Right cardiac atrium (tissue), 5 donors: ENCODE data around the gene RAD9A. TPM values are rescaled to one million over a fixed set of nuclear protein-coding genes. Genes with fewer than 3 reads are reported as not detected.

Source experiments
- polyA plus RNA-seq: library from polyadenylated mRNA; stranded (reverse); fragments of 200-250 nt; gene quantifications from one replicate; pipeline ENCODE4 v1.2.3, GENCODE V29; 2013
- total RNA-seq, 4 donors: library from RNA; stranded (reverse); fragmentation: NEBNext Ultra II Directional; extraction: Animal tissue kit (Norgen Biotek cat#: 25700); gene quantifications; one replicate each; pipeline ENCODE4 v1.2.1, GENCODE V29; 2021
- donor health status: healthy with polysubstance abuse.
- donor health status: DM: no; HTN: yes; CAD: no.
- donor health status: DM: no; HTN: no; CAD: no.
- donor health status: DM: no; HTN: yes; CAD: no; lungs with severe emphysema.
- donor health status: DM: yes; HTN: yes; CAD: no.

The RAD9A gene
- total and polyA plus RNA-seq, 5 donors, result 7.3 to 11.7 (median 9.1) TPM

Other genes starting within 250 kb of the RAD9A start
- gene GRK2, start 125.5 kb upstream of the RAD9A start, total RNA-seq, result 10 to 100 TPM; 50.4 to 56.5 (median 52.5) TPM
- 56.6 TPM for gene GRK2, start 125.5 kb upstream of the RAD9A start, polyA plus RNA-seq
- gene ANKRD13D, start 102.7 kb upstream of the RAD9A start, total RNA-seq, result 10 to 100 TPM; 20.0 to 25.3 (median 22.8) TPM
- gene ANKRD13D, start 102.7 kb upstream of the RAD9A start, polyA plus RNA-seq, result 18.0 TPM
- 10 to 100 TPM; 23.9 to 25.9 (median 25.1) TPM for gene SSH3, start 88.5 kb upstream of the RAD9A start, total RNA-seq
- gene SSH3, start 88.5 kb upstream of the RAD9A start, polyA plus RNA-seq, result 14.9 TPM
- 10 to 100 TPM; 53.8 to 86.6 (median 65.3) TPM for gene POLD4, start 38.4 kb upstream of the RAD9A start, total RNA-seq
- gene POLD4, start 38.4 kb upstream of the RAD9A start, polyA plus RNA-seq, result 124 TPM
- 1 to 10 TPM; 2.9 to 6.1 (median 3.0) TPM for gene CLCF1, start 18.4 kb upstream of the RAD9A start, total RNA-seq
- 3.7 TPM for gene CLCF1, start 18.4 kb upstream of the RAD9A start, polyA plus RNA-seq
- 10 to 100 TPM; 73.1 to 93.4 (median 79.1) TPM for gene PPP1CA, start 9.9 kb downstream of the RAD9A start, total RNA-seq
- gene PPP1CA, start 9.9 kb downstream of the RAD9A start, polyA plus RNA-seq, result 79.4 TPM
- 1 to 10 TPM in 3 of 4 donors, under 1 TPM in 1; 0.67 to 2.7 (median 1.8) TPM for gene TBC1D10C, start 12.1 kb downstream of the RAD9A start, total RNA-seq
- gene TBC1D10C, start 12.1 kb downstream of the RAD9A start, polyA plus RNA-seq, result 0.86 TPM
- gene CARNS1, start 23.7 kb downstream of the RAD9A start, total RNA-seq, result 10 to 100 TPM in 2 of 4 donors, 1 to 10 TPM in 2; 5.1 to 23.6 (median 9.3) TPM
- 5.2 TPM for gene CARNS1, start 23.7 kb downstream of the RAD9A start, polyA plus RNA-seq
- 10 to 100 TPM; 29.0 to 31.3 (median 29.5) TPM for gene RPS6KB2, start 36.5 kb downstream of the RAD9A start, total RNA-seq
- gene RPS6KB2, start 36.5 kb downstream of the RAD9A start, polyA plus RNA-seq, result 39.6 TPM
- 1 to 10 TPM; 1.2 to 3.4 (median 1.9) TPM for gene PTPRCAP, start 45.7 kb downstream of the RAD9A start, total RNA-seq
- gene PTPRCAP, start 45.7 kb downstream of the RAD9A start, polyA plus RNA-seq, result 1.6 TPM
- 10 to 100 TPM; 23.5 to 38.2 (median 29.6) TPM for gene CORO1B, start 51.5 kb downstream of the RAD9A start, total RNA-seq
- 20.8 TPM for gene CORO1B, start 51.5 kb downstream of the RAD9A start, polyA plus RNA-seq
- not detected for gene GPR152, start 60.7 kb downstream of the RAD9A start, total RNA-seq
- not detected for gene GPR152, start 60.7 kb downstream of the RAD9A start, polyA plus RNA-seq
- gene CABP4, start 63.4 kb downstream of the RAD9A start, total RNA-seq, result 1 to 10 TPM; 1.1 to 1.8 (median 1.5) TPM
- 0.81 TPM for gene CABP4, start 63.4 kb downstream of the RAD9A start, polyA plus RNA-seq
- gene TMEM134, start 77.3 kb downstream of the RAD9A start, total RNA-seq, result 10 to 100 TPM; 61.7 to 78.2 (median 65.4) TPM
- 82.3 TPM for gene TMEM134, start 77.3 kb downstream of the RAD9A start, polyA plus RNA-seq
- gene AIP, start 91.0 kb downstream of the RAD9A start, total RNA-seq, result 10 to 100 TPM; 50.8 to 64.5 (median 64.2) TPM
- gene AIP, start 91.0 kb downstream of the RAD9A start, polyA plus RNA-seq, result 74.2 TPM
- 10 to 100 TPM; 19.4 to 26.3 (median 24.1) TPM for gene PITPNM1, start 113.4 kb downstream of the RAD9A start, total RNA-seq
- gene PITPNM1, start 113.4 kb downstream of the RAD9A start, polyA plus RNA-seq, result 13.7 TPM
- 10 to 100 TPM; 31.5 to 52.7 (median 49.9) TPM for gene CDK2AP2, start 116.2 kb downstream of the RAD9A start, total RNA-seq
- gene CDK2AP2, start 116.2 kb downstream of the RAD9A start, polyA plus RNA-seq, result 65.2 TPM
- gene CABP2, start 131.5 kb downstream of the RAD9A start, total RNA-seq, result not detected
- not detected for gene CABP2, start 131.5 kb downstream of the RAD9A start, polyA plus RNA-seq
- 100 to 1,000 TPM; 323 to 411 (median 377) TPM for gene GSTP1, start 191.8 kb downstream of the RAD9A start, total RNA-seq
- gene GSTP1, start 191.8 kb downstream of the RAD9A start, polyA plus RNA-seq, result 501 TPM
- 100 to 1,000 TPM; 375 to 462 (median 435) TPM for gene NDUFV1, start 214.9 kb downstream of the RAD9A start, total RNA-seq
- gene NDUFV1, start 214.9 kb downstream of the RAD9A start, polyA plus RNA-seq, result 380 TPM
- 100 to 1,000 TPM in 1 of 4 donors, 10 to 100 TPM in 3; 45.6 to 105 (median 79.6) TPM for gene NUDT8, start 238.0 kb downstream of the RAD9A start, total RNA-seq
- gene NUDT8, start 238.0 kb downstream of the RAD9A start, polyA plus RNA-seq, result 121 TPM
- gene TBX10, start 247.8 kb downstream of the RAD9A start, total RNA-seq, result not detected
- not detected for gene TBX10, start 247.8 kb downstream of the RAD9A start, polyA plus RNA-seq